Measurements from ENCODE around the gene PPIB.
"Not testable (repeated sequence)": the region's sequence is repeated elsewhere in the genome, so short reads cannot be mapped to it uniquely, and the experiment has no call there.

Gene PPIB

GRCh38 chr15:64112904-64113303 is 49.9 kb downstream of the PPIB start:
- Histone ChIP-seq H3K36me3 (ENCODE audit: control insufficient read depth, insufficient read depth, low read length) (peaks cover 6% of the 10 kb centered on the region), H3K27me3 (replicated peaks; ENCODE audit: control insufficient read depth, insufficient read depth, low read length) (no peaks in the 10 kb centered on the region), H3K4me3 (replicated peaks; ENCODE audit: low read depth, low read length) (no peak overlapping the region)
- no peak for DNase-seq (ENCODE audit: extremely low read depth, insufficient read length)
- TF ChIP-seq CTCF (IDR thresholded peaks at IDR 0.05; ENCODE audit: insufficient read depth, low read length, poor library complexity, severe bottlenecking) = no peak

- no peak for DNase-seq (ENCODE audit: extremely low read depth, insufficient read length)
- Histone ChIP-seq H3K36me3 (ENCODE audit: control insufficient read depth, insufficient read depth, low read length) (peaks cover 6% of the 10 kb centered on the region), H3K4me3 (replicated peaks; ENCODE audit: low read depth, low read length) (no peak overlapping the region), H3K27me3 (replicated peaks; ENCODE audit: control insufficient read depth, insufficient read depth, low read length) (no peaks in the 10 kb centered on the region)
- TF ChIP-seq CTCF (IDR thresholded peaks at IDR 0.05; ENCODE audit: insufficient read depth, low read length, poor library complexity, severe bottlenecking) = no peak
Measured at GRCh38 chr15:64112073-64112772, 50.6 kb downstream of the PPIB start.

GRCh38 chr15:64111679-64112050 is 51.2 kb downstream of the PPIB start:
- Histone ChIP-seq H3K27me3 (replicated peaks; ENCODE audit: control insufficient read depth, insufficient read depth, low read length) (no peaks in the 10 kb centered on the region), H3K4me3 (replicated peaks; ENCODE audit: low read depth, low read length) (no peak overlapping the region), H3K36me3 (ENCODE audit: control insufficient read depth, insufficient read depth, low read length) (peaks cover 6% of the 10 kb centered on the region)
- TF ChIP-seq CTCF (IDR thresholded peaks at IDR 0.05; ENCODE audit: insufficient read depth, low read length, poor library complexity, severe bottlenecking) = no peak
- DNase-seq (ENCODE audit: extremely low read depth, insufficient read length) = no peak

GRCh38 chr15:64110950-64111678 is 51.7 kb downstream of the PPIB start:
- no peak for DNase-seq (ENCODE audit: extremely low read depth, insufficient read length)
- Histone ChIP-seq H3K36me3 (ENCODE audit: control insufficient read depth, insufficient read depth, low read length) (peaks cover 5% of the 10 kb centered on the region), H3K27me3 (replicated peaks; ENCODE audit: control insufficient read depth, insufficient read depth, low read length) (no peaks in the 10 kb centered on the region), H3K4me3 (replicated peaks; ENCODE audit: low read depth, low read length) (no peak overlapping the region)
- no peak for TF ChIP-seq CTCF (IDR thresholded peaks at IDR 0.05; ENCODE audit: insufficient read depth, low read length, poor library complexity, severe bottlenecking)

- H3K36me3 ChIP-seq (ENCODE audit: control insufficient read depth, insufficient read depth, low read length); H3K27me3 ChIP-seq (replicated peaks; ENCODE audit: control insufficient read depth, insufficient read depth, low read length); DNase-seq (ENCODE audit: extremely low read depth, insufficient read length); H3K4me3 ChIP-seq (replicated peaks; ENCODE audit: low read depth, low read length): not testable (repeated sequence)
Measured at GRCh38 chr15:64110108-64110701, 52.6 kb downstream of the PPIB start.

GRCh38 chr15:64107337-64107736 is 55.5 kb downstream of the PPIB start:
- Histone ChIP-seq H3K36me3 (ENCODE audit: control insufficient read depth, insufficient read depth, low read length) (no peaks in the 10 kb centered on the region), H3K4me3 (replicated peaks; ENCODE audit: low read depth, low read length) (no peak overlapping the region), H3K27me3 (replicated peaks; ENCODE audit: control insufficient read depth, insufficient read depth, low read length) (no peaks in the 10 kb centered on the region)
- no peak for DNase-seq (ENCODE audit: extremely low read depth, insufficient read length)
- no peak for TF ChIP-seq CTCF (IDR thresholded peaks at IDR 0.05; ENCODE audit: insufficient read depth, low read length, poor library complexity, severe bottlenecking)

Data from GM06990 (cell line).